Testis (tissue), 2 donors: ENCODE measurements around the gene CHRNA7.

ENCODE experiments used
- CTCF ChIP-seq, 3 experiments: fragments of 450-650 bp in 2 of 3; fragments of 200-600 bp in 1 of 3; sonication (generic) in 1 of 3; IDR thresholded peaks; one replicate each; pipeline ENCODE4 v1.5.1; 2016 to 2019; ENCODE audit warnings: antibody characterized with exemption in 3 of 3, mild to moderate bottlenecking in 2 of 3, moderate library complexity in 1 of 3
- POLR2A ChIP-seq: fragments of 450-650 bp; IDR thresholded peaks from one replicate; pipeline ENCODE4 v1.6.1; 2017; ENCODE audit warnings: antibody characterized with exemption, mild to moderate bottlenecking, moderate library complexity

GRCh38 chr15:32042269-32042972, 12.1 kb downstream of the CHRNA7 start:
- TF ChIP-seq CTCF (IDR thresholded peaks at IDR 0.05), result no peak
- no peak for TF ChIP-seq POLR2A
